ENCODE results near the gene TATDN2. TPM values are rescaled to one million over a fixed set of nuclear protein-coding genes. Genes with fewer than 3 reads are reported as not detected.

Gene TATDN2
- total RNA-seq, 3 donors from 2014 or later: 29.8 to 34.9 (median 34.4) TPM

DNA sequence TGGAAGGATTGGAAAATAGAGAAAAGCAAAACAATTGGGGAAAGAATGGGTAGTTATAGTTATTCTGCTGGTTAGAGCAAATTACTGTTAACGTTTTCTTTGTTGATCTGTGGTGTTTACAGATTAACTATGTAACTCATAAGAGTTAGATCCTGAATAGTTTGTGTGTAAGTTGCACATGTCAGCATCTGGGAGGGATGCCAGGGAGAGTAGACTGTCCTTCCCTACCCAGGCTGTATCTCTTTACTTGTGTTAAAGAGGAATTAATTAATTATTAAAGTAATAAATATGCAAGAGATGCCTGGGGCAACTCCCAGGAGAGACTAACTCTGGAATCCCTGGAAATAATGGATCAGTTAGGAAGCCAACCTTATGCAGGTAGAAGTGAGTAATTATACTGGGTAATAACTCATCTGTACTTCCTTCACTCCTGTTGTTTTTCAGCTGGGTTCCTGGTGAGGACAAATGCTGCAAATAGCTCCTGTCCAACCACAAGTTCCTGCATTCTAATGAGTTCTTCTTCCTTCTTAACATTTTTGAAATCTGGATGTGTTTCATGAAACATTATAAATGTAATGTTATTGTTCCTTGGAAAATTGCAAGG, 25.5 kb downstream of the TATDN2 start:
- intact Hi-C loops (cut with DNase I, micrococcal nuclease): no loop called here
- Histone ChIP-seq H3K4me1 (ENCODE audit: low read depth) (no peaks in the 10 kb centered on the region), H3K9me3 (no peaks in the 10 kb centered on the region), H3K4me3 (no peak overlapping the region), H3K36me3 (ENCODE audit: low read depth) (peaks cover 5% of the 10 kb centered on the region)
- ATAC-seq (no peak), DNase-seq (no peak)
- TF ChIP-seq, protein P1, sequence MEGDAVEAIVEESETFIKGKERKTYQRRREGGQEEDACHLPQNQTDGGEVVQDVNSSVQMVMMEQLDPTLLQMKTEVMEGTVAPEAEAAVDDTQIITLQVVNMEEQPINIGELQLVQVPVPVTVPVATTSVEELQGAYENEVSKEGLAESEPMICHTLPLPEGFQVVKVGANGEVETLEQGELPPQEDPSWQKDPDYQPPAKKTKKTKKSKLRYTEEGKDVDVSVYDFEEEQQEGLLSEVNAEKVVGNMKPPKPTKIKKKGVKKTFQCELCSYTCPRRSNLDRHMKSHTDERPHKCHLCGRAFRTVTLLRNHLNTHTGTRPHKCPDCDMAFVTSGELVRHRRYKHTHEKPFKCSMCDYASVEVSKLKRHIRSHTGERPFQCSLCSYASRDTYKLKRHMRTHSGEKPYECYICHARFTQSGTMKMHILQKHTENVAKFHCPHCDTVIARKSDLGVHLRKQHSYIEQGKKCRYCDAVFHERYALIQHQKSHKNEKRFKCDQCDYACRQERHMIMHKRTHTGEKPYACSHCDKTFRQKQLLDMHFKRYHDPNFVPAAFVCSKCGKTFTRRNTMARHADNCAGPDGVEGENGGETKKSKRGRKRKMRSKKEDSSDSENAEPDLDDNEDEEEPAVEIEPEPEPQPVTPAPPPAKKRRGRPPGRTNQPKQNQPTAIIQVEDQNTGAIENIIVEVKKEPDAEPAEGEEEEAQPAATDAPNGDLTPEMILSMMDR (IDR thresholded peaks at IDR 0.05): no peak

DNA sequence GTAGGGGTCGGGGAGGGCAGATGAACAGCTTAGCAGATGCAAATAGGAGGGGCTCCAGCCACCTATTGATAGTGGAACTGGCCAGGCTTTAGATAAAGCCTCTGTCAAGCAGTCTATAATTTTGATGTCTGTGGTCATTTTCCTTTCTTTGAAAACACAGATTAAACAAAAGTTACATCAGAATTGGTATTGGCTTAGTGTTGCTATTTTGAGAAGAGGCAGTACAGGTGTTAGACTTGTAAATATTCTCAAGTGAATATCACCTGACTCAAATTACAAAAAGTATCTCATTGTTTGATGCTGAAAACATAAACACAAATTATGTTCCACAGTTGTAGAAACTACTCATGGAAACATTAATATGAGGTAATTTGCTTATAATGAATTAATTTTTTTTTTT, 26.3 kb downstream of the TATDN2 start:
- TF ChIP-seq, protein P1 (IDR thresholded peaks at IDR 0.05): no peak
- H3K9me3 ChIP-seq: no peaks in the 10 kb centered on the region
- H3K36me3 ChIP-seq (ENCODE audit: low read depth): peaks cover 5% of the 10 kb centered on the region
- H3K4me1 ChIP-seq (ENCODE audit: low read depth): no peaks in the 10 kb centered on the region
- DNase-seq (no peak), ATAC-seq (no peak)
- no peak overlapping the region for H3K4me3 ChIP-seq
- intact Hi-C loops (cut with DNase I, micrococcal nuclease): no loop called here

DNA sequence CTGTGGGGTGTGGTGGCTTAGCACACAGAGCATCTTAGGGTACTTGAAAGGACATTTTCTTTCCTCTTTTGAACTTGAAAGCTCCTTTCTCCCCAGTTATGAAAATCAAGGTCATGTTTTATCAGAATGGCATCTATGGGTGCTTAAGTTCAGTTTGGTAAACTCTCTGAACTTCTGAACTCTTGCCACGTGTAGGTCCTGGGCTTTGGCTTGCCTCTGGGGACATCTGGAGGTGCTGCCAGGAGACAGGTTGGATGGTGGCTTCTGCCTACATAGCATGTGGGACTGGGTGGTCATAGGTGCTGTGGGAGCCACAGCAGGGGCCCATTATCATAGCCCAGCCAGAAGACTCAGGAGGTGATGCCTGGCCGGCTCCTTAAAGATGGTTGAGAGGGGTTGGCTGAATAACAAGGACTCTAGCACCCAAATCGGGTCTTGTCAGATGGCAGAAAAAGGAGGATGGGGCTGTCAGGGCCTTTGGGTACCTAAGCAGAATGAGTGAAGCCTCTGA, 28.9 kb downstream of the TATDN2 start:
- ATAC-seq (no peak), DNase-seq (no peak)
- intact Hi-C loops (cut with DNase I, micrococcal nuclease): no loop called here
- TF ChIP-seq, protein P1 (IDR thresholded peaks at IDR 0.05): no peak
- H3K4me3 ChIP-seq: no peak overlapping the region
- no peaks in the 10 kb centered on the region for H3K4me1 ChIP-seq (ENCODE audit: low read depth)
- peaks cover under 1% of the 10 kb centered on the region for H3K36me3 ChIP-seq (ENCODE audit: low read depth)
- no peaks in the 10 kb centered on the region for H3K9me3 ChIP-seq

- ATAC-seq: no peak
- no peaks in the 10 kb centered on the region for H3K4me1 ChIP-seq (ENCODE audit: low read depth)
Measured at GRCh38 chr3:10278501-10278900, 30.2 kb downstream of the TATDN2 start.

DNA sequence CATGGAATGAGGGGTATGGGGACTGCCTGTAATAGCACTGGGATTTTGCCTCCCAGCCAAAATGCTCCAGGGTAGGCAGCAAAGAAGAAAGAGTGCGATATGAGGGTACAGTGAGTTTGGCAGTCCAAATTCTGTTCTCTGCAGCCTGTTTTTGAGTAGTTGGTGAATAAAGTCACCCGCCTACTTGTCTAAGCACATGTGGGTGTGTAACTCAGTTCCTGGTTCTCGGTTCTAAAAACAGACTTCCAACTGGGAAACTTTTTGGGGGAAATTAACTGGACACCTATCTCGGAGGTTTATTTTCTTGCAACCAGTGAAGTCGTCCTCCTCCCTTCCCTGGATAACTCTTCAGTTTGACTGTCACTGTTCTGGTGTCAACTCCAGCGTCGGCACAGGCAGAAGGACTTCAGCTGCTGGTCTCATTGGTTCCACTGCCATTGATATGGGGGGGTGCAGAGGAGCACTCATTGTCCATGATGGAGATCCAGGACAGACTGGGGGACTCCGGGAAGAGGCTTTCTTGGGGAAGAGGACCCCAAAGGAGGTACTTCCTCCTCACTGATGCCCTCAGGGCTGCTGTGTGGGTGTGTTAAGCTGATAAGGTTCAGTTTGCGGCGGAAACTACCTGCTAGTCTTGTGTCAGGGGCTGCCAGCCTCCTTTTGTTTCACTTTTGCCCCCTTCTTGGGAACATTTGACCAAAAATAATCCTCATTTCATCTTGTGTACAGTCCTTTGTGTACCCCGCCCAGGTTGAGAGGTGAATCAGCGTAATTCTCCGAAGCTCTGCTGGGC, 31.3 kb downstream of the TATDN2 start:
- intact Hi-C loops (cut with DNase I, micrococcal nuclease): no loop called here
- Histone ChIP-seq H3K36me3 (ENCODE audit: low read depth) (no peaks in the 10 kb centered on the region), H3K4me1 (ENCODE audit: low read depth) (no peaks in the 10 kb centered on the region), H3K4me3 (no peak overlapping the region), H3K9me3 (no peaks in the 10 kb centered on the region)
- DNase-seq (no peak), ATAC-seq (no peak)
- TF ChIP-seq, protein P1 (IDR thresholded peaks at IDR 0.05): no peak

More at GRCh38 chr3:10278501-10278900, 30.2 kb downstream of the TATDN2 start:
- DNase-seq: no peak
- Histone ChIP-seq H3K9me3 (no peaks in the 10 kb centered on the region), H3K36me3 (ENCODE audit: low read depth) (no peaks in the 10 kb centered on the region), H3K4me3 (no peak overlapping the region)
- TF ChIP-seq, protein P1 (IDR thresholded peaks at IDR 0.05): no peak
- intact Hi-C loops (cut with DNase I, micrococcal nuclease): no loop called here
